ENCODE results near the gene MYD88. TPM values are rescaled to one million over a fixed set of nuclear protein-coding genes. Genes with fewer than 3 reads are reported as not detected.

MYD88 gene
- total and polyA plus RNA-seq, 9 of the 15 experiments (the other 6 are each of a cell fraction or from before 2014, with no cell fraction given) = 3.2 to 47.3 (median 27.6) TPM

DNA sequence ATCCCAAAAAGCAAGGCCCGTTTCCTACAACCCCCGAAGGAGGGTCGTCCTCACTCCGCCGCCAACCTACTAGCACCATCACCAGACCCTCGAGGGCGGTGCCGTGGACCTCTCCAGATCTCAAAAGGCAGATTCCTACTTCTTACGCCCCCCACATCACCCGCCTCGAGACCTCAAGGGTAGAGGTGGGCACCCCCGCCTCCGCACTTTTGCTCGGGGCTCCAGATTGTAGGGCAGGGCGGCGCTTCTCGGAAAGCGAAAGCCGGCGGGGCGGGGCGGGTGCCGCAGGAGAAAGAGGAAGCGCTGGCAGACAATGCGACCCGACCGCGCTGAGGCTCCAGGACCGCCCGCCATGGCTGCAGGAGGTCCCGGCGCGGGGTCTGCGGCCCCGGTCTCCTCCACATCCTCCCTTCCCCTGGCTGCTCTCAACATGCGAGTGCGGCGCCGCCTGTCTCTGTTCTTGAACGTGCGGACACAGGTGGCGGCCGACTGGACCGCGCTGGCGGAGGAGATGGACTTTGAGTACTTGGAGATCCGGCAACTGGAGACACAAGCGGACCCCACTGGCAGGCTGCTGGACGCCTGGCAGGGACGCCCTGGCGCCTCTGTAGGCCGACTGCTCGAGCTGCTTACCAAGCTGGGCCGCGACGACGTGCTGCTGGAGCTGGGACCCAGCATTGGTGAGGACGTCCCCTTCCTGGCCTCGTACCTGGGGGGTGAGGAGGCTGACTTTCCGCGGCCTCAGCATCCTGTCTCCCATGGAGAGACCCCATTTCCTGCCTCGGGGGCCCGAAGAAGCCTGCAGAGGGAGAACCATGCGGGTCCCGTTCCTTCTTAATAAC is at the start of gene MYD88 (continued):
- TF ChIP-seq TARDBP (IDR thresholded peaks at IDR 0.05) = no peak
- TF ChIP-seq TSC22D4 (tag; IDR thresholded peaks at IDR 0.05) = no peak
- no peak for TF ChIP-seq ZNF239 (CRISPR knock-in tag; IDR thresholded peaks at IDR 0.05)
- TF ChIP-seq ZNF76 (CRISPR knock-in tag; IDR thresholded peaks at IDR 0.05; ENCODE audit: borderline replicate concordance) = 0 out of 2 replicates have a peak, but pooled peaks have one; percentile 7
- TF ChIP-seq VEZF1 (CRISPR knock-in tag; IDR thresholded peaks at IDR 0.05) = peak; percentile 72; the same call in 1 of the 2 replicates
- TF ChIP-seq SRF (CRISPR knock-in tag; IDR thresholded peaks at IDR 0.05) = no peak
- TF ChIP-seq HNRNPLL (IDR thresholded peaks at IDR 0.05; ENCODE audit: low read depth, low read length, poor library complexity, severe bottlenecking) = no peak
- no peak for TF ChIP-seq RBM15 (IDR thresholded peaks at IDR 0.05; ENCODE audit: insufficient read depth, low read length)
- no peak for TF ChIP-seq ZNF668 (CRISPR knock-in tag; IDR thresholded peaks at IDR 0.05)
- no peak for TF ChIP-seq ARHGAP35 (IDR thresholded peaks at IDR 0.05; ENCODE audit: partially characterized antibody)
- no peak for TF ChIP-seq SETDB1 (IDR thresholded peaks at IDR 0.05; ENCODE audit: low read length)
- no peak for TF ChIP-seq ATF1 (CRISPR knock-in tag; IDR thresholded peaks at IDR 0.05)
- peak; percentile 22; the same call in 1 of the 2 replicates for TF ChIP-seq ATF1 (tag; IDR thresholded peaks at IDR 0.05)
- peak; percentile 61; the same call in 1 of the 2 replicates for TF ChIP-seq SP1 (CRISPR knock-in tag; IDR thresholded peaks at IDR 0.05)
- TF ChIP-seq, protein P1, sequence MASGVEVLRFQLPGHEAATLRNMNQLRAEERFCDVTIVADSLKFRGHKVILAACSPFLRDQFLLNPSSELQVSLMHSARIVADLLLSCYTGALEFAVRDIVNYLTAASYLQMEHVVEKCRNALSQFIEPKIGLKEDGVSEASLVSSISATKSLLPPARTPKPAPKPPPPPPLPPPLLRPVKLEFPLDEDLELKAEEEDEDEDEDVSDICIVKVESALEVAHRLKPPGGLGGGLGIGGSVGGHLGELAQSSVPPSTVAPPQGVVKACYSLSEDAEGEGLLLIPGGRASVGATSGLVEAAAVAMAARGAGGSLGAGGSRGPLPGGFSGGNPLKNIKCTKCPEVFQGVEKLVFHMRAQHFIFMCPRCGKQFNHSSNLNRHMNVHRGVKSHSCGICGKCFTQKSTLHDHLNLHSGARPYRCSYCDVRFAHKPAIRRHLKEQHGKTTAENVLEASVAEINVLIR (CRISPR knock-in tag; IDR thresholded peaks at IDR 0.05) = no peak
- no peak for TF ChIP-seq EHMT2 (IDR thresholded peaks at IDR 0.05)
- TF ChIP-seq PRPF4 (IDR thresholded peaks at IDR 0.05; ENCODE audit: insufficient read depth, low read depth, low read length, poor library complexity, severe bottlenecking) = no peak
- no peak for TF ChIP-seq MAFF (IDR thresholded peaks at IDR 0.05; ENCODE audit: low read length)
- TF ChIP-seq HIVEP1 (CRISPR knock-in tag; IDR thresholded peaks at IDR 0.05) = no peak
- TF ChIP-seq ZNF232 (CRISPR knock-in tag; IDR thresholded peaks at IDR 0.05) = no peak; the same call in 1 of the 2 replicates
- peak; percentile 49 to 56; a peak in 2 of 4 replicates for TF ChIP-seq NRF1 (conservative IDR thresholded peaks at IDR 0.05 in 1 of 2, IDR thresholded peaks at IDR 0.05 in 1 of 2)
- TF ChIP-seq, protein P2, sequence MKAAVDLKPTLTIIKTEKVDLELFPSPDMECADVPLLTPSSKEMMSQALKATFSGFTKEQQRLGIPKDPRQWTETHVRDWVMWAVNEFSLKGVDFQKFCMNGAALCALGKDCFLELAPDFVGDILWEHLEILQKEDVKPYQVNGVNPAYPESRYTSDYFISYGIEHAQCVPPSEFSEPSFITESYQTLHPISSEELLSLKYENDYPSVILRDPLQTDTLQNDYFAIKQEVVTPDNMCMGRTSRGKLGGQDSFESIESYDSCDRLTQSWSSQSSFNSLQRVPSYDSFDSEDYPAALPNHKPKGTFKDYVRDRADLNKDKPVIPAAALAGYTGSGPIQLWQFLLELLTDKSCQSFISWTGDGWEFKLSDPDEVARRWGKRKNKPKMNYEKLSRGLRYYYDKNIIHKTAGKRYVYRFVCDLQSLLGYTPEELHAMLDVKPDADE (conservative IDR thresholded peaks at IDR 0.05; ENCODE audit: control insufficient read depth, low read depth, low read length) = peak; percentile 60; the same call in 1 of the 2 replicates
- TF ChIP-seq NONO (IDR thresholded peaks at IDR 0.05; ENCODE audit: low read depth in 2 of 2, low read length in 1 of 2) = peak; percentile 39 to 72; a peak in 2 of 4 replicates
- peak in 1 of 2 experiments; percentile 16; a peak in 1 of 4 replicates for TF ChIP-seq RAD21 (CRISPR knock-in tag; conservative IDR thresholded peaks at IDR 0.05 in 1 of 2, IDR thresholded peaks at IDR 0.05 in 1 of 2)
- TF ChIP-seq ZBTB17 (CRISPR knock-in tag; IDR thresholded peaks at IDR 0.05) = peak; percentile 19; the same call in 1 of the 2 replicates
- no peak for TF ChIP-seq ZC3H8 (IDR thresholded peaks at IDR 0.05)
